ENCODE results near the gene AQP5. TPM values are rescaled to one million over a fixed set of nuclear protein-coding genes. Genes with fewer than 3 reads are reported as not detected.

The AQP5 gene
- total RNA-seq, 2 experiments from 2014 or later = not detected

DNA sequence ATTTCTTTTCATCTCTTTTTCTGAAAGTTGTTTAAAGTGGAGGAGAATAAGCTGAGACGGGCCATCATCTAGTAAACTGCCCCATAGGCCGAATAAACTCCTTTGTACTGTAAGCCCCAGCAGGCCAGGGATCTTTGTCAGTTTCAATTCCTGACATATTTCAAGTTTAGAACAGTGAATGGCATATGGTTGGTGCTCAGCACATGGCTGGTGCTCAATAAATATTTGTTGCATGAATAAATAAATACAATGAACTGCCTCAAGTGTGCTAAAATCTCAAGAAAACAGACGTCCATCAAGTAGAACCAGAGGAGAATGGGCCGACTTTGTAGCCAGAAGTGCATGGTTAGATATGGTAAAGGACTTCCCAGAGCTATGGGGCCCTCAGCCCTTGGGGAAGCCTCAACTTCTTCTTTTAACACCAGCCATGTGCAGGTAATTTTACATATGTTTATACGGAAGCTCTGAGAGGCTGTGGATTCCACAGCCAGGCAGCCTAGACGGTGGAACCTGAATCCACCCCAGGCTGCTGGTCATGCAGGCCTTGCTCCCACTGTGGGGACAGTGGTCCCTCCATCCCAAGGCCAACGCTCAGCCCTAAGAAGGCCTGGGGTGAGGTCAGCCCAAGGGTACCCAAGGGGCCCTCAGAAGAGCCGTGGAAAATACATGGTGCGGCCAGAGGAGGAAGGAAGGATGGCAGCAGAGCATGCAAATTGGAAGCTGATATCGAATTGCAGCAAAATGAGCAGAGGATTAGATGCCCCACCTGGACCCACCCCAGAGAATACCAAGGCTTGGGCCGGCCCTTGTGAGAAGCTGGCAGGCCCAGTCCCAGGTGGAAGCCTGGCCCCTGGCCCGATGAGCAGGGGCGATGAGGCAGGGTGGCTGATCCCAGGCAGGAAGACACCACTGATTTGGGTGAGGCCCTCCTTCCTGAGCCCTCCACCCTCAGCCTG is 19.8 kb upstream of the AQP5 start:
- H2AFZ ChIP-seq (ENCODE audit: low read length) = peak overlapping the region; percentile 10; the same call in 1 of the 2 replicates
- intact Hi-C loops (cut with micrococcal nuclease; ENCODE audit: unreplicated experiment) = loop anchor here (10.0 kb wide), 1 partner anchor 77 kb away; no protein-coding TSS in a partner anchor
- no peak overlapping the region for H3K27ac ChIP-seq (ENCODE audit: low read depth, low read length, poor library complexity, severe bottlenecking)
- ChIA-PET CTCF (ENCODE audit: unreplicated experiment) (interaction anchor here (0.5 kb wide), 1 partner anchor 28 kb away, joined by 9 read pairs; no protein-coding TSS in a partner anchor), POLR2A (no interaction called here)
- no peaks in the 10 kb centered on the region for H4K20me1 ChIP-seq (ENCODE audit: insufficient read depth, low read length)
- H3K79me2 ChIP-seq (ENCODE audit: insufficient read depth, low read depth, low read length) = no peaks in the 10 kb centered on the region
- BruUV-seq (replicated peaks) = no TSS peak
- H3K9me3 ChIP-seq (ENCODE audit: low read length) = no peaks in the 10 kb centered on the region
- DNase-seq (ENCODE audit: low spot score) = no peak
- H3K4me1 ChIP-seq (ENCODE audit: insufficient read depth, low read length, poor library complexity, severe bottlenecking) = peaks cover 20% of the 10 kb centered on the region
- H3K4me3 ChIP-seq (ENCODE audit: low read depth, low read length, poor library complexity, severe bottlenecking) = no peak overlapping the region
- H3K9me2 ChIP-seq (ENCODE audit: insufficient read depth, low read length) = no peaks in the 10 kb centered on the region
- no peak overlapping the region for H3K4me2 ChIP-seq (ENCODE audit: low read length)
- no peaks in the 10 kb centered on the region for H3K36me3 ChIP-seq (ENCODE audit: insufficient read depth, low read length)
- no peak for TF ChIP-seq EZH2phosphoT487 (IDR thresholded peaks at IDR 0.05; ENCODE audit: borderline replicate concordance, low read depth, low read length)
- TF ChIP-seq, protein P1, sequence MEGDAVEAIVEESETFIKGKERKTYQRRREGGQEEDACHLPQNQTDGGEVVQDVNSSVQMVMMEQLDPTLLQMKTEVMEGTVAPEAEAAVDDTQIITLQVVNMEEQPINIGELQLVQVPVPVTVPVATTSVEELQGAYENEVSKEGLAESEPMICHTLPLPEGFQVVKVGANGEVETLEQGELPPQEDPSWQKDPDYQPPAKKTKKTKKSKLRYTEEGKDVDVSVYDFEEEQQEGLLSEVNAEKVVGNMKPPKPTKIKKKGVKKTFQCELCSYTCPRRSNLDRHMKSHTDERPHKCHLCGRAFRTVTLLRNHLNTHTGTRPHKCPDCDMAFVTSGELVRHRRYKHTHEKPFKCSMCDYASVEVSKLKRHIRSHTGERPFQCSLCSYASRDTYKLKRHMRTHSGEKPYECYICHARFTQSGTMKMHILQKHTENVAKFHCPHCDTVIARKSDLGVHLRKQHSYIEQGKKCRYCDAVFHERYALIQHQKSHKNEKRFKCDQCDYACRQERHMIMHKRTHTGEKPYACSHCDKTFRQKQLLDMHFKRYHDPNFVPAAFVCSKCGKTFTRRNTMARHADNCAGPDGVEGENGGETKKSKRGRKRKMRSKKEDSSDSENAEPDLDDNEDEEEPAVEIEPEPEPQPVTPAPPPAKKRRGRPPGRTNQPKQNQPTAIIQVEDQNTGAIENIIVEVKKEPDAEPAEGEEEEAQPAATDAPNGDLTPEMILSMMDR (conservative IDR thresholded peaks at IDR 0.05; ENCODE audit: low read length) = no peak

DNA sequence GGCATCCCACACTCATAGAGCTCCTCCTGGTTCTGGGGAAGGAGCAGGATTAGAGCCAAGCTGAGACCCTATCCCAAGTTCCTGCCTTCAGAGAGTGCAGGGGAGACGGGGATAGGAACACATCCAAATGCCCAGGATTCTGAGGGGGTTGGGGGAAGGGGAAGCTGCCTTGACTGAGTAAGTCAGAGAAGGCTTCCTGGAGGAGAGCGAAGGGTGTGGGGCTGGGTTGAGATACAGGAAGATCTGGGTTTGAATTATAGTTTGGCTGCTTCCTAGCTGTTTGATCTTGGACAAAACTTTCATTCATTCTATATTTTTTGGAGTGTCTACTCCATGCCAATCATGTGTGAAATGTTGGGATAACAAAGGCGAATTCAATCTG is 19.2 kb upstream of the AQP5 start:
- no peak for DNase-seq (ENCODE audit: low spot score)
- Histone ChIP-seq H3K27ac (ENCODE audit: low read depth, low read length, poor library complexity, severe bottlenecking) (no peak overlapping the region), H3K4me3 (ENCODE audit: low read depth, low read length, poor library complexity, severe bottlenecking) (no peak overlapping the region), H3K4me2 (ENCODE audit: low read length) (no peak overlapping the region), H3K36me3 (ENCODE audit: insufficient read depth, low read length) (no peaks in the 10 kb centered on the region), H3K9me2 (ENCODE audit: insufficient read depth, low read length) (no peaks in the 10 kb centered on the region), H3K4me1 (ENCODE audit: insufficient read depth, low read length, poor library complexity, severe bottlenecking) (peaks cover 20% of the 10 kb centered on the region), H3K9me3 (ENCODE audit: low read length) (no peaks in the 10 kb centered on the region), H3K79me2 (ENCODE audit: insufficient read depth, low read depth, low read length) (no peaks in the 10 kb centered on the region), H2AFZ (ENCODE audit: low read length) (no peak overlapping the region; the same call in 1 of the 2 replicates), H4K20me1 (ENCODE audit: insufficient read depth, low read length) (no peaks in the 10 kb centered on the region)
- no TSS peak for BruUV-seq (replicated peaks)
- intact Hi-C loops (cut with micrococcal nuclease; ENCODE audit: unreplicated experiment) = loop anchor here (10.0 kb wide), 1 partner anchor 78 kb away; no protein-coding TSS in a partner anchor
- POLR2A ChIA-PET = no interaction called here
- no peak for TF ChIP-seq EZH2phosphoT487 (IDR thresholded peaks at IDR 0.05; ENCODE audit: borderline replicate concordance, low read depth, low read length)
- TF ChIP-seq, protein P1 (conservative IDR thresholded peaks at IDR 0.05; ENCODE audit: low read length) = no peak
- CTCF ChIA-PET (ENCODE audit: unreplicated experiment) = interaction anchor here (0.5 to 1.0 kb wide), 2 partner anchors 25 to 28 kb away, joined by 3 to 9 read pairs; no protein-coding TSS in a partner anchor
